ENCODE results near the gene TAB2. TPM values are rescaled to one million over a fixed set of nuclear protein-coding genes. Genes with fewer than 3 reads are reported as not detected.

The TAB2 gene
- polyA plus RNA-seq, 1 donor: 98.7 TPM

DNA sequence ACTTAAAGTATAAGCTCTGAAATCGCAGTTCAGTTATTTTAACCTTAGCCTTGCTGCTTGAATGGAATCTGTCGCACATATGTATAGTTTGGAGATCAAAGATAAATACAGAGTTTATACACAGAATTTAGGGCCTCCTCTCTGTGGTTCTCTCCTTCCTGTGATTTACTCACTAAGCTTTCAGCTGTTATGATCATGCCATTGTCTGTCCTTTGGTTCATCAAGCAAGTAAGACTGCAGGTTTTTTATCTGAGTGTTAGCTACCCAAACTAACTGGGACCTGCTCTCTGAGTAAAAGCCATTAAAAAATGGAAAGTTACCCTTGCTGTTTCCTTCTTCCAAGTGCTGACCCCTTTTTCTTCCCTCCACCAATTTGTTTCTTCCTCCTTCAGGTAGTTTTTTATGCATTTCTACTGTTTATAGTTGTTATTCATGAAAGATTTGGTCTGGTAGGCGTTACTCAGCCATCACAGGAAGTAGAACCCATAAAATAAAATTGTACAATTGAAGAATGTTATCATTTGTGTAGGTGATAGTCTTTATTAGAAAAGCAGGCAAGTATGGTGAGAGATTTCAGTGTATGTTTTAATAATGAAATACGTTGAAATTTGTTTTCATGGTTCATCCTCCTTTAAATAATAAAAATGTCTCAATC, 48.9 kb downstream of the TAB2 start:
- DNase-seq: no peak

DNA sequence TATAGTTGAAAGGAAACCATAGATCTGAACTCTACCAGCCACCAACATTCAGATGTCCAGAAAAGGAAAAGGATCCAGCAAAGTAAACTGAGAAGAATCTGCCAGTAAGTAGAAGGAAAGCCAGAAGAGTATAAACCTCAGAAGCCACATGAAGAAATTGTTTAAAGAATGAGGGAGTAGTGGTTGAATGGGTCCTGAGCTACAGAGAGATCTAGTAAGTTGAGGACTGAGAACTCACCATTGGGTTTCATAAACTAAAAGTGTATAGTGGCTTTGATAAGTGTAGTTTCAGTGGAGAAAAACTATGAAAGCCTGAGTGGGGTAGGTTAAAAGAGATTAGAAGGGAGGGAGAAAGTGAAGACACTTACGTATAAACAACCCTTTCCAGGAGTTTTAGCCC, 50.6 kb downstream of the TAB2 start:
- DNase-seq: no peak

DNA sequence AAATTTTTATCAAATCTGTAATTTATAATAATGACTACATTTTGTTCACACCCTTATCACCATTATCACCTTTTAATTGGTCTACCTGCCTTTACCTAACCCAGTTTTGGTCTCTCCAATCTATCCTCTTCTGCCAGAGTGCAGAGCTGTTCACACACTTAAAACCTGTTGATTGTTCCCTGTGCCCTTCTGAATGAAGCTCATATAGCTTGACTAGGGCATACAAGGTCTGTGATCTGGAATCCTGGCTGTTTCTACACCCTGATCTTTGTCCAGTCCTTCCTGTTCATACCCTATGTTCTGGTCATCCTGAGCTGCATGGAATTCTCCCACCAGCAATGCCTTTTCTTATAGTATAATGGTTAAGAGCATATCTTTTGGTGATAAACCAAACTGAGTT, 53.6 kb downstream of the TAB2 start:
- DNase-seq: no peak

DNA sequence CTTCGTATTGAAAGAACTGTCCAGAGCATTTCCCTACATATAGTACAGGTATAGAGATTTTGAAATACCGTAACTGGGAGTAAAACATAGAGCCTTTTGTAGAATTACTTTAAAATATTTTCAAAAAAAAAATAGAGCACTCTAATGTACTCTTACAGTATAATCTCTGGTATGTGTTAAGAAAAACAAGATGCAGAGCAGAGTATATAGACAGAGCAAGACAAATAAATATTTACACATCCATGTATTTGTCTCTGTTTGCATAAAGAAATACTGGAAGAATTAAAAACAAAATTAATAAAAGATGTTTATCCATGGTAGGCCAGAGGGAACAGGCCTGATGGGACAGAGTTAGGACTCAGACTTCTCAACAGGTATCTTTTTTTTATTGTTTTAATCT, 54.5 kb downstream of the TAB2 start:
- DNase-seq: no peak

DNA sequence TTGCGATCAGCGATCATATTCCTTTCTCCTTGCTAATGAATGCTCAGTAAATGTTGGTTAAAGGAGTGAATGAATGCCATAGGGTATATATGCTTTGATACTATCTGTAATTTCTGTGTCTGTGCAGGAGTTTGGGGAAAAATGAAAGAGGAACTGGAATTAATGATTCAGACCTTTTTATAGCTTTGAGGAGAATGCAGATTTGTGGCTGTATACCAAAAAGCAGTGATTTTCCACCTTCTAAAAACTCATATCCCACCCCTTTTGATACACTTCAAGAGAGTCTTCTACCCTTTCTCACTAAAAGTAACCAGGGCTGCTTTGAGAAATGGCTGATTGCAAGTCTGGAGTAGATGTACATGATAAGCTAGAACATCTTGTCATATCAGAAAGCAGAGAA, 56.0 kb downstream of the TAB2 start:
- no peak for DNase-seq

DNA sequence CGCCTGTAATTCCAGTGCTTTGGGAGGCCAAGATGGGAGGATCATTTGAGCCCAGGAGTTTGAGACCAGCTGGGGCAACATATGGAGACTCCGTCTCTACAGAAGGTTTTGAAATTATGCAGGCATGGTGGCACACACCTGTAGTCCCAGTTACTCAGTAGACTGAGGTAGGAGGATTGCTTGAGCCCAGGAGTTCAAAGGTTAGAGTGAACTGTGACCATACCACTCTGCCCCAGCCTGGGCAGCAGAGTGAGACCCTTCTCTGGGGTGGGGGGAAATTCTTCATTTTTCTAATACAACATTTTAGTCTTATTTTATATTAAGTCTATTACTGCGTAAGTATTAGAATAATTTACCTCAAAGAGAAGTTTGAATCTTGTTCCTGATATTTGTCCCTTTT, 62.5 kb downstream of the TAB2 start:
- no peak for DNase-seq

DNA sequence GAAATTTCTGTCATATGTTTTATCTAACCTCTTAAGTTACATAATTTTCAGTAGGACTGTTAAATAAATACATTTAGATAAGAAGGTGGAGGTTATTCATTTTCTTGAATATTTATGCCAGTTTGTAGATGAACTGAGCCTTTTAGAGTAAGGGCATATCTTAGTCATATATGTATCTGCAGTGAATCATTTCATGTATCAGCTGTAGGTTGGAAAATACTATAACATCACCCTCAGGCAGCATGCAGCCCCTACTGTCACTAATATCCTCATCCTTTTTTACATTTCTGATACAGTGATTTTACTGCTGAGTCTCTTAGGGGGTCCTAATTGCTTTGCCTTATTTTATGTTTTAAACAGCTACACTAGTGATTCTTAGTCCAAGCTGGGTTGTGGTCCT, 63.0 kb downstream of the TAB2 start:
- no peak for DNase-seq

DNA sequence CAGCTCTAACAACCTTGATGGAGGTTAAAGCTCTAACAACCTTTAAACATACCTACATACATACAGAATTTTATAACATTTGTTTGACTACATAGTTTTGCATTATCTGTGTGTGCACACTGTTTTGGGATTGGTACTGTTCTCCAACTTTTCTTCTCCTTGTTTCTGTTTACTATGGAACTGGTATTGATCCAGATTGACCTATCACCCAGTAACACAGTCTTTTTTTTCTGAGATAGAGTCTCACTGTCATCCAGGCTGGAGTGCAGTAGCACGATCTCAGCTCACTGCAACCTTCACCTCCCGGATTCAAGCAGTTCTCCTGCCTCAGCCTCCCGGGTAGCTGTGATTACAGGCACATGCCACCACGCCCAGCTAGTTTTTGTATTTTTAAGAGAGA, 65.9 kb downstream of the TAB2 start:
- DNase-seq: no peak

DNA sequence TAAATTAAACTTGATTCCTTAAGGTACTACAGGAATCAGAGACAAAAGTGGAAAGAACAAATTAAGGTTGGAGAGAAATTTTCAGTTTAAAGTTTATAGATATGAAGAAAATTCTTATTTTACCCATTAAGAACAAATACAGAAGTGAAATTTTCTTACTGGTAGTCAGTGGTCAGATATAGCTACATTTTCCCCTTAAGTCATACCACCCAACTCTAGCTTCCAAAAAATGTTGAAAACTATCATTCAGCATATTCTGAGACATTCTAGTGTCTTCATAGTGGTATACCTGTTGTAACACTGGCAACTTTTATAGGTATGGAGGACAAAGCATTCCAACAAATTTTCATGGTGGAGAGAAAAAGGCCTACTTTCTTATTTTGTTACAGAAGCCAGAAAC, 67.0 kb downstream of the TAB2 start:
- no peak for DNase-seq

DNA sequence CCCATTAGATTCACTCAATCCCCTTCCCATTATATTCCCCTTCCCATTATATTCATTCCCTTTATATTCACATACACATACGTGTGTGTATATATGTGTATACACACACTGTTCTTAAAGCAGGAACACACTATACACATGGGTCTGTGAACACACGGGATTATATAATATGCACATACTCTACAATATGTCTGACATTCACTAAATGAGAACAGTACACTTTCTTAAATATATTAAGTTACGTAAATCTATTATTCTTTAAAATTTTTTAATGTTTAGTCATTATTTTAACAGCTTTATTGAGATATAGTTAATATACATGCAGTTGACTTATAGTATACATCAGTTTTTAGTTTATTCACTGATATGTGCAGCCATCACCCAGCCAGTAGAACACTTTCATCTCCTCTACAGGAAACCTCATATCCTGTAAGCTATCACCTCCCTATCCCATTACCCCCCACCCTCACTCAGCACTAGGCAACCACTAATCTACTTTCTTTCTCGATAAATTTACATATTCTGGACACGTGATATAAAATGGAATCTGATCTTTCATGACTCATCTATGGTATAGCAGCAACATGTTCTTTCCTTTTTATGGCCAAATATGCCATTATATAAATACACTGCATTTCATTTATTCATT, 68.6 kb downstream of the TAB2 start:
- DNase-seq: no peak

DNA sequence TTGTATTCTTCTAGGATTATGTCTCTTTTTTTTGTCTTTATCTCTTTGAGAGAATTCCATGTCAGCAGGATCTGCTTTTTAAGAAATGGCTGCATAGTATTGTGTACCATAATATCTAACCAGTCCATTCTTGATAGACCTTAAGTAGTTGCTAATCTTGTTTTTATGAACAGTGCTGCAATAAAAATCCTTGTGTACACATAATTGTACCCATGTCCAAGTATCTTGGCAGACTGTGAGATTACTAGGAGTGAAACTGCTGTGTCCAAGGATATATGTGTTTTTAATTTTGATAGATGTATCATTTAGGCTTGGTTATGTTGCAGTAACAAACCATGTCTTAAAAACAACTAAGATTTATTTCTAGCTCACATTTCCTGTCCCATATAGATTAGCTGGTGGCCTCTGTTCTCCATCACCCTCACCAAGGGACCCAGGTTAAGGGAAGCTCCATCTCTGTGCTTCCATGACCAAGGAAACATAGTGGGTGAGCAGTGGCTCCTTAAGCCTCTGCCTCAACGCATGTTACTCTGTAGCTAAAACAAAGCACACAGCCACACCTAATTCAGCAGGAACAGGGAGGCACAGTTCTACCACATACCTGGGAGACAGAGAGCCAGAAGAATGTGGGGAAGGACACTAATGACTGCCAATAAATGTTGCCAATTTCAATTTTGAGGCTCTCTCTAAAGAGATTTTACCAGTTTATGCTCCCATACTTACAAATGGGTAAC, 70.4 kb downstream of the TAB2 start:
- no peak for DNase-seq

DNA sequence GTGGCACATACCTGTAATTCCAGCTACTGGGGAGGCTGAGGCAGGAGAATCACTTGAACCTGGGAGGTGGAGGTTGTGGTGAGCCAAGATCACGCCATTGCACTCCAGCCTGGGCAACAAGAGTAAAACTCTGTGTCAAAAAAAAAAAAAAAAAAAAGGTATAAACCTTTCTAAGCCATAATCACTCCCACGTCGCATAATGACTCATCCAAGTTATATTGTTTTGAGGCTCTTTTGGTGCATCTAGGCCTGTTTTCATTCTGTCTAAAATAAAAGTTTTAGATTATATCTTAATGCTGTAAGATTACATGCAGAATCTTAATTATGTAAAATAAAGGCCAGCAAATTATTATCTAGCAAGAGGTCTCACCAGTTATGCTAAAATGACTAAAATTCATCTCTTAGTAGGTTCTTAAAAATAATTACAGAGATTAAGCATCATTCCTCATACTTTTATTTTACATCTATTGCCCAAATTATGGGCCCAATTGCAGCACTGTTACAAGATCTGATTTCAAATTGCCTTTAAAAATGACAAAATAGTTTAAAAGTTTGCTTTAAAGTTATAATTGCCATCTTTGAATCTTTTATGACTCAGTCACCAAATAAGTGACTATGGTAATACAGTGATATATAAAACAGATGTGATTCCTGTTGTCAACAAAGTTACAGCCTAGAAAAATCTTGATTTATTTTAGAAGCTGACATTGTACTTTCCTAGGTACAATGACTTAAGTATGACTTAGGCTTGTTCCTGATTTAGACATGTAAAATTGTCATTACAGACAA, 72.2 kb downstream of the TAB2 start:
- DNase-seq: no peak

DNA sequence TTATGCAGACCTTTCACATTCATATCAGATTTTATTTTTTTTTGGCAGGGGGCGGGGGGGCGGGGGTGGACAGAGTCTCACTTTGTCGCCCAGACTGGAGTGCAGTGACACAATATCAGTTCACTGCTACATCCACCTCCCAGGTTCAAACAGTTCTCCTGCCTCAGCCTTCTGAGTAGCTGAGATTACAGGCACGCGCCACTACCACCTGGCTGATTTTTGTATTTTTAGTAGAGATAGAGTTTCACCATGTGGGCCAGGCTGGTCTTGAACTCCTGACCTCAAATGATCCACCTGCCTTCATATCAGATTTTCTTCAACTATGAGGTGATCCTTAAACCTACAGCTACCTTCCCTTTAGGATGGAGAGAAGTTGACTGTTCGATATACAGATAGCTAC, 74.6 kb downstream of the TAB2 start:
- DNase-seq: no peak

DNA sequence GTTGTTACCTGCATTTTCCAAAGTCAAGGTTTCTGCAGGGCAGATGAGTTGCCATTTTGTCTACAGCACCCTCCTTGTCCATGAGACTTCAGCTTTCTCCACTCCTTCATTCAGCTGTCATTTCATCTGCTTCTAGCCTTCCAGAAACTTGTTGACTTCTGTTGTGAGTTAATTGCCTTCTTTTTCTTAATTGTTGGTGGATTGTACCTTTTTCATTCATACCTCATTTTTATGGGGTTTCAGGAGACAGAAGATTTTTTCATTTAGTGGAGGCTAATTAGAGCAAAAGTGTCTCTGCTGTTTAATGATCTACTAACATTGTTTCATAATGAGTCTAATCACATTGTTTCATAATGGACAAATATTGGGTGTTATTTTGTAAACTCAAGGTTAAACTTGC, 75.0 kb downstream of the TAB2 start:
- no peak for DNase-seq

DNA sequence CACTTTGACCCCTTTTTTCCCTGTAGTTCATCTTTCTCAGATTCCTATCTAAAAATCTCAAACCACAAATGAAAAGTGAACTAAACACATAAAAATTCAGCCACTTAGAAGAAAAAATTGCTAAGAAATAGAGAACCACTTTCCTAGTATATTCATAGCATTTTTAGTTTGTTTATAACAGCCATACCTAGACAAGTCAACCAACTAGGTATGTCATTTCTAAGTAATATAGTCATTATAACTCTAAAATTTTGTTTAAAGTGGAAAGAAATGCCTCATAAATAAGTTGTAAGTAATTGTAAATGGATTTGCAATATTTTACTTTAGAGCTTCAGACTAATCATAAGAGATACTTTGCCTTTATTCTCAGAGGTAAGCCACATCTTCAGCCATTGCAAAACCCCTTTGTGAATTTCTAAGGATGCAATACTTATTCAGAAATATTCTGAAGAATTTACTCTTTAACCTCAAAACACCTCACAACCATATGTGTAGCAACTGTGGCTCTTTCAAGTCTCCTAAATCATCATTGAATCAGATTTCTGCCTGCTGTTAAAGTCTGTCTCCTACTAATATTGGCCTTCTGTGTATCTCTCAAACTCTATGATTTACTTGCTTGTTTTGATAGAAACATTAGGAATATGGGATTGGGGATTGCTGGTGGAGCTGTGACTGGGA, 75.6 kb downstream of the TAB2 start:
- no peak for DNase-seq

DNA sequence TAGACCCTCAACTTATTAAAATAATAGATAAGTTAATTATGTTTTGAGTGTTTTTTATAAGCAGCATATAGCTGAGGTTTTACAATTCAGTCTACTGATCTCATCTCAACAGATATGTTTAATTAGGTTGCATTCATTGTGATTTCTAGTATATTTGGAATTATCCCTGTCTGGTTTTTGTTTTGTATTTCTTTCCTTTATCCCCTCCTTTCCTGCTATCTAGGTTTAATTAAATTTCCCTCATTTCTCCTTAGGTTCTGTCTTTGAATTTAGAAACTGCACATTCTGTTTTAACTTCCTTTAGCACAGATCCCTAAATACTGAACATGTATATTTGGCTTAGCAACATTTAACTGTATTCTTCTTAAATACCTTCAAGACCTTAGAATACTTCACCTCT, 77.7 kb downstream of the TAB2 start:
- no peak for DNase-seq

DNA sequence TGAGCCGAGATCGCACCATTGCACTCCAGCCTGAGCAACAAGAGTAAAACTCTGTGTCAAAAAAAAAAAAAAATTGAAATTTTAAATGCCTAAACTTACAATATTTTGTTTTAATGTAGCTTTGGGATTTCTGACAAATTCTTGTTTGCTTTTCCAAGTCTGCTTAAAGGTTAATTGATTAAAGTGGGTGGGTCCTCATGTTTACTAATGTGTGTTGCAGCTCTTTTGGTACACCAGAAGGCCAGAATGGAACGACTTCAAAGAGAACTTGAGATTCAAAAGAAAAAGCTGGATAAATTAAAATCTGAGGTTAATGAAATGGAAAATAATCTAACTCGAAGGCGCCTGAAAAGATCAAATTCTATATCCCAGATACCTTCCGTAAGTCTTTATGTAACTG, 79.9 kb downstream of the TAB2 start:
- DNase-seq: no peak

DNA sequence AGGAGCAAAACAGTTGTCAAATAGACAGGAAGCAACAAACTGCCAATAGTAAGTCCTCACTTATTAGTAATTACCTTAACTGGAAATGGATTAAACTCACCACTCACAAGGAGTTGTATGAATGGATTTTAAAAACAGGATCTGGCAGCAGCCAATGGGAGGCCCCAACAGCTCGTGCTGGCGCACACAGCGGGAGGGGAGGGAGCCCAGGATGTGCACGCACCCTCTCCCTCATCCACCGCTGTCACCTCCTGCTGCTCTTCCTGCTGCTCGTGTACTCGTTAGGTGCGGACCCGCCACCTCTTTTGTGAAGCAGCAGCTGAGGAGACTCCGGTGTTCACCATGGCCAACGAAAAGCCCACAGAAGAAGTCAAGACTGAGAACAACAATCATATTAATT, 82.5 kb downstream of the TAB2 start, which contains the start of gene SUMO4:
Gene SUMO4 (plus strand): TSS at position 213 of the 400 bp plus-strand sequence. CDS start 130 bp downstream, at position 343.
- DNase-seq: no peak

DNA sequence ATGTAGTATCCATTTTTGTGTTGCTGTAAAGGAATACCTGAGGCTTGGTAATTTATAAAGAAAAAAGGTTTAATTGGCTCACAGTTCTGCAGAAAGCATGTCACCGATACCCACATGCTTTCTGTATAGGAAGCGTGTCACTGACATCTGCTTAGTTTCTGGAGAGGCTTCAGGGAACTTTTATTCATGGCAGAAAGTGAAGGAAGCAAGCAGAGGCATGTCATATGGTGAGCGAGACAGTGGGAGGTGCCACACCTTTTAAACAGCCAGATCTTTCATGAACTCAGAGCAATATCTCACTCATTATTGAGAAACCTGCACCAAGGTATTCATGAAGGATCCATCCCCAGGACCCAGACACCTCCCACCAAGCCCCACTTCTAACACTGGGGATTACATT, 86.0 kb downstream of the TAB2 start:
- no peak for DNase-seq

DNA sequence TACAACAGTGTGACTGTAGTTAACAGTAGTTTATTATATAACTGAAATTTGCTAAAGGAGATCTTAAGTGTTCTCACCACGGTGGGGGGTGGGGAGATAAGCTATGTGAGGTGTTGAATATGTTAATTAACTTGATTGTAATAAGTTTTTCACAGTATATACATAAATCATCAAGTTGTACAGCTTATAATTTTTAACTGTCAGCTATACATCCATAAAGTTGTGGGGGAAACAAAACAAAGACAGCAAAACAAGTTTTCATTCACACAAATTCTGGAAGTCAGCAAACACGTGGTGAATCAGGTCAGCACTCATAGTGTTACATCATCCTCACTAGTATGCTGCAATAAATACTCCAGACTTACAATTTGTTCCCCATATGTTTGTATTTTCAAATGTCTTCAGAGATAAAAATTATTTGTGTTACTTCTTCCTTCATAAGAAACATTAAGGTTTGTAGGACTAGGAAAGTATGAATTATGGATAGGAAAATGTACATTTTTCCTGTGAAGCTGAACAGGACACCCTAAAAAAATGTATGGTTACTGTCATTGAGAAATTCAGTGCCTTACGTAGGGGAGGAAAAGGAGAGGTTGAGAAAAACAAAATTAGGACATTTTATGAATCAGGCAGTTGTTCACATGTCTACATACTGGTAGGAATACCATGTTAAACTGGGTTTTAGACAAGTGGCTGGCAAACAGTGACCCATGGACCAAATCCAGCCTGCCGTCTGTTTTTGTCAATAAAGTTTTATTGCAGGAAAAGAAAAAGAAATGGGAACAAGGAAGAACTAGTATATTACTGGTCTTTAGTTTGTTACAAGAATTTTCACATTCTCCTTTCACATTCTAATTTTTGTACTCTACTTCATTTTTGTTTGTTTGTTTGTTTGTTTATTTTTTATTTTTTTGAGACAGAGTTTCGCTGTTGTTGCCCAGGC, 88.6 kb downstream of the TAB2 start:
- no peak for DNase-seq

DNA sequence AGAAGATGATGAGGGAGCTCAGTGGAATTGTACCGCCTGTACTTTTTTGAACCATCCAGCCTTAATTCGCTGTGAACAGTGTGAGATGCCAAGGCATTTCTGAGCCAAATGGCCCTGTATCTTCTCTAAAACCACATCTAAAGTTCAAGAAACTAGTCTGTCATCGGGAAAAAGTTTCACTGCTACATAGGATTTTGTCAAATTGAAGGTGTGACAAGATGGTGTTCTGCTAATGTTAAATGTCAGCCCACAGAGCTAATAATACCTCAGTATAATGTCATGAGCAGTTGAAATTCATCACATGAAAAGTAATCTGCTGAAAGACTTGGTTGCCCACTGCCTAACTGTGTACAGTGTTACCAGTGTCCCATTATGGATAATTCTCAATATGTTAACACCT, 92.1 kb downstream of the TAB2 start:
- no peak for DNase-seq

All from left kidney (tissue), 2 donors.